Measurements from ENCODE around the gene RBPJ. TPM values are rescaled to one million over a fixed set of nuclear protein-coding genes. Genes with fewer than 3 reads are reported as not detected.

Gene RBPJ
- total and polyA plus RNA-seq, 7 donors = 10.6 to 44.4 (median 28.8) TPM

DNA sequence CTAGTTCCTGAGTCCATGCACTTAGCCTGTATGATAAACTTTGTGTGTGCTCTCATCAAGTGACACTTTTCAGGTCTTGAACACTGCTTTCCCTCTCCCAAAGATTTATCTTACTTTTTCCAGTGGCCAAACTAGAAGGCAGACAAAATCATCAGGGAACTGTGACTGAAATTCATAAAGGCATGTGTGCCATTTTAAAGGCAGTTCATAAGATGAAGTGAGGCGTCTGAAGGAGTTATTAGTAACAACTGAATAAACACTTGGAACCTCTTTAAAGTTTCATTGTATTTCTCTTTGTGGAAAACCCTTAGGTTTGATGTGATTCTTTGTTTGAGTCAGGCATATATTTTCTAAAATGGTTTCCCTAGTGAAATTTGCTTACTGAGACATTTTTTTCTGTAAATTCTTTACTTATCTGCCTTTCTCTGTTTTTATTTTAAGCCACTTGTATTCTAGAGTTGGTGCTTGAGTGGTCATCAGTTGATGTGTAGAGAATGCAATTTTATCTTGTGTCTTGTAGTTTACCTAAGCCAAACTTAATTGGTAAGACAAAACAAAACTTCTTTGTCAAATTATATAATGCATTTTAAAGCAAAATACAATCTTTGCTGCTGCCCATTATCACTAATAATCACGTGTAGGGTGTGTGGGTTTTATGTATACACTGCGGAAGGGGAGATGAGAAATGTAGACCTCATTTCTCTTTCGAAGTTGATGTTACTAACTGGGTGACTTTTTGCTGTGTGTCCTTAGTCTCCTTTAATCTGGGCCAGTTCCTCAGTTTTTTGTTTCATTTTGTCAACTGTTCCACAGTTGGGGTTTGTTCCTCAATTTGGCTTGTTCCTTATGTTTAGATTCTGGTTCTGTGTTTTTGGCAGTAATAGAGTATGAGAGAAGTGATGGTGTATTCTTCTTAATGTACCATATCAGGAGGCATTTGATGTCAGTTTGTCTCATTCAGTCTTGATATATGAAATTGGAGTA is 56.8 kb downstream of the RBPJ start:
- no peak overlapping the region for H3K27ac ChIP-seq
- peaks cover 20% of the 10 kb centered on the region for H3K4me1 ChIP-seq
- 83 to 89% (median 83%) methylated on average over 4 of the region's 4 CpGs for WGBS, 3 donors
- H3K4me3 ChIP-seq = no peak overlapping the region
- H3K27me3 ChIP-seq (ENCODE audit: insufficient read depth in 3 of 3, low read length in 2 of 3) = no peaks in the 10 kb centered on the region
- DNase-seq (no peak), ATAC-seq (no peak)
- no peaks in the 10 kb centered on the region for H3K9me3 ChIP-seq
- intact Hi-C loops (cut with DNase I) = no loop called here
- no peaks in the 10 kb centered on the region for H3K36me3 ChIP-seq (ENCODE audit: insufficient read depth in 1 of 2, low read depth in 1 of 2)
- TF ChIP-seq, protein P1, sequence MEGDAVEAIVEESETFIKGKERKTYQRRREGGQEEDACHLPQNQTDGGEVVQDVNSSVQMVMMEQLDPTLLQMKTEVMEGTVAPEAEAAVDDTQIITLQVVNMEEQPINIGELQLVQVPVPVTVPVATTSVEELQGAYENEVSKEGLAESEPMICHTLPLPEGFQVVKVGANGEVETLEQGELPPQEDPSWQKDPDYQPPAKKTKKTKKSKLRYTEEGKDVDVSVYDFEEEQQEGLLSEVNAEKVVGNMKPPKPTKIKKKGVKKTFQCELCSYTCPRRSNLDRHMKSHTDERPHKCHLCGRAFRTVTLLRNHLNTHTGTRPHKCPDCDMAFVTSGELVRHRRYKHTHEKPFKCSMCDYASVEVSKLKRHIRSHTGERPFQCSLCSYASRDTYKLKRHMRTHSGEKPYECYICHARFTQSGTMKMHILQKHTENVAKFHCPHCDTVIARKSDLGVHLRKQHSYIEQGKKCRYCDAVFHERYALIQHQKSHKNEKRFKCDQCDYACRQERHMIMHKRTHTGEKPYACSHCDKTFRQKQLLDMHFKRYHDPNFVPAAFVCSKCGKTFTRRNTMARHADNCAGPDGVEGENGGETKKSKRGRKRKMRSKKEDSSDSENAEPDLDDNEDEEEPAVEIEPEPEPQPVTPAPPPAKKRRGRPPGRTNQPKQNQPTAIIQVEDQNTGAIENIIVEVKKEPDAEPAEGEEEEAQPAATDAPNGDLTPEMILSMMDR (IDR thresholded peaks at IDR 0.05) = no peak

DNA sequence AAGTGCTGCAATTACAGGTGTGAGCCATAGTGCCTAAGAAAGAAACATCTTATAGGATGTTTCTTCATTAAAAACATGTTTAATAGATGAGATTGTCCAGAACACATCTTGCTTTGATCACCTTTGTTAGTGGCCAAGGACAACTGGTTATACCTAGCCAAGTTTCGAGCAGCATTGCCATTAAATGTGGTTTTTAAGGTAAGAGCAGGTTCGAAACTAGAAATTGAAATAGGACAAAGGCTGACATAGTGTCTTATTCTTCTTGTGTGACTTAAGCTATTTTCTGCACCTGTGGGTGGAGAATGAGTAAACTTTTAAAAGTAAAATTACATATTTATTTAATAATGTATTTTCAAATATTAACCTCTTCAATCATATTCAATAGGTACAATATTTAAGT is 59.0 kb downstream of the RBPJ start:
- H3K27ac ChIP-seq = no peak overlapping the region
- no peak overlapping the region for H3K4me3 ChIP-seq
- no peaks in the 10 kb centered on the region for H3K9me3 ChIP-seq
- WGBS, 3 donors = 94 to 95% (median 95%) methylated on average over 2 of the region's 2 CpGs
- H3K27me3 ChIP-seq (ENCODE audit: insufficient read depth in 3 of 3, low read length in 2 of 3) = no peaks in the 10 kb centered on the region
- TF ChIP-seq, protein P1 (IDR thresholded peaks at IDR 0.05) = no peak
- H3K36me3 ChIP-seq (ENCODE audit: insufficient read depth in 1 of 2, low read depth in 1 of 2) = no peaks in the 10 kb centered on the region
- intact Hi-C loops (cut with DNase I) = no loop called here
- ATAC-seq = no peak
- no peak for DNase-seq
- peaks cover 17% of the 10 kb centered on the region for H3K4me1 ChIP-seq

DNA sequence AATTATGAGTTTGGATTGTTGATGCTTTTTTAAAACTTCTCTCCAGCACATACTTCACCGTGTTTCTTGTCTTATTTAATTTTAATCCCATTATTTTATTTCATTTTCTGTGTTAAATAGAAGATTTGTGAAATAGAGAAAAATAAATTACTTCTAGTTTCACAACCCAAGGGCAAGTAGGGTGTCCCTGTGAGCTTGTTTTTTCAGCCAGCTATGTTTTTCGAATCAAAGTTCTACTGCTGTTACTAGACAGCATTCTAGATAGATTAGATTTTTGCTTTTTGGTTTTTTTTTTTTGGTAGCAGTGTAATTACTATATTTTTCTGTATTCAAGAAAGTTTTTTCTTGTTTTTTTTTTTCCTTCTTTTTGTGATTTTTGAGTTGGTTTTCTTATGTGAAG is 59.9 kb downstream of the RBPJ start:
- Histone ChIP-seq H3K27ac (no peak overlapping the region), H3K9me3 (no peaks in the 10 kb centered on the region), H3K36me3 (ENCODE audit: insufficient read depth in 1 of 2, low read depth in 1 of 2) (no peaks in the 10 kb centered on the region), H3K4me3 (no peak overlapping the region), H3K4me1 (peaks cover 13% of the 10 kb centered on the region), H3K27me3 (ENCODE audit: insufficient read depth in 3 of 3, low read length in 2 of 3) (no peaks in the 10 kb centered on the region)
- TF ChIP-seq, protein P1 (IDR thresholded peaks at IDR 0.05) = no peak
- DNase-seq (no peak), ATAC-seq (no peak)
- intact Hi-C loops (cut with DNase I) = no loop called here
- 68 to 75% (median 68%) methylated on average over 2 of the region's 2 CpGs for WGBS, 3 donors

DNA sequence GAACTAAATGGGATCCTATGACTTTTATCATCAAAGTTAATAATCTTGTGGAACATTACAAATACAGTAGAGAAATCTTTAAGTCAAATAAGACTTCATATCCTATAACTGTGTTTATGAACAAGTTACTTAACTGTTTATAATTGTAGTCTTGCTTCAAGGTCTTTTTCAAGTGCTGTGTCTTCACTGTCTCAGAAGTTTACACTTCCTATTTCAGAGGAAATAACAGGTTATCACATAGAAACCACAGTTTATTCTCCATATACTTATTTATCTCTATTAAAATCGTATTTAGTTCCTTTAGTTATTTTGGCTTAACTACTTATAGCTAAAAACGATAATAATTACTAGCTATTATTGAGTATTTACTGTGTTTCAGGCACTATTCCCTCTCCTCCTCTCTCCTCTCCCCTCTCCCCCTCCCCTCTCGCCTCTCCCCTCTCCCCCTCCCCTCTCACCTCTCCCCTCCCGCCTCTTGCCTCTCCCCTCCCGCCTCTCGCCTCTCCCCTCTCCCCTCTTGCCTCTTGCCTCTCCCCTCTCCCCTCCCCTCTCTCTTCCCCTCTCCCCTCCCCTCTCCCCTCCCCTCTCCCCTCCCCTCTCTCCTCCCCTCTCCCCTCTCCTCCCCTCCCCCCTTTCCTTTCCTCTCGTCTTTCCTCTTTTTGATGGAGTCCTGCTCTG is 63.7 kb downstream of the RBPJ start:
- Histone ChIP-seq H3K4me3 (no peak overlapping the region), H3K9me3 (no peaks in the 10 kb centered on the region), H3K36me3 (ENCODE audit: insufficient read depth in 1 of 2, low read depth in 1 of 2) (peaks cover 0 to 26% of the 10 kb centered on the region in 2 donors), H3K27ac (no peak overlapping the region), H3K27me3 (ENCODE audit: insufficient read depth in 3 of 3, low read length in 2 of 3) (no peaks in the 10 kb centered on the region), H3K4me1 (no peaks in the 10 kb centered on the region)
- DNase-seq = no peak
- no peak for ATAC-seq
- TF ChIP-seq, protein P1 (IDR thresholded peaks at IDR 0.05) = no peak
- 88 to 95% (median 91%) methylated on average over 3 to 6 of the region's 7 CpGs for WGBS, 3 donors
- intact Hi-C loops (cut with DNase I) = no loop called here

All from psoas muscle (tissue), 8 donors.